Measurements from ENCODE around the gene ZFAND3.

The ZFAND3 gene

DNA sequence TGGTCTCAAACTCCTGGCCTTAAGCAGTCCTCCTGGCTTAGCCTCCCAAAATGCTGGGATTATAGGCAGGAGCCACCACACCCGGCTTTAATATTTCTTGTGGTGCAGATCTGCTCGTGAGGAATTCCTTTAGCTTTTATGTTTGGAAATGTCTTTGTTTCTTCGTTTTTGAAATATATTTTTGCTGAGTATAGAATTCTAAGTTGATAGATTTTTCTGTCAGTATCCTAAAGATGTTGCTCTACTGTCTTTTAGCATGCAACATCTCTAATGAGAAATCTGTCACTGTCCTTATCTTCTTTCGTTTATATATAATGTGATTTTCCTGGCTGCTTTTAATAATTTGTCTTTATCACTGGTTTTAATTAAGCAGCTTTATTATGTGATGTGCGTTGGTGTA is 75.1 kb downstream of the ZFAND3 start:
- DNase-seq (ENCODE audit: low spot score) = no peak

DNA sequence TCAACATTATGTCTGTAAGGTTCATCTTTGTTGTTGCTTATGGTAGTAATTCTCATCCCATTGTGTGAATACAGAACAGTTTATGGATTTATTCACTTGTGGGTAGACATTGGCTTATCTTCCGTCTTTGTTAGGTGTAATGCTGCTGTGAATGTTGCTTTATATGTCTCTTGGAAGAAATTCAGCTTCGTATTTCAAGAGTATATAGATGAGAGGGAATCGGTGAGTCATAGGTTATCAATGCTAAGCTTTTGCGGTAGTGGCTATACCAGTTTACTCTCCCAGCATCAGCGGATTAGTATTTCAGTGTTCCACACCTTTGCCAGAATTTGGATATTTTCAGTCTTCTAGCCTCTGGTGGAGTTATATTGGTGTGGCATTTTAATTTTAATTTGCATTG is 77.8 kb downstream of the ZFAND3 start:
- DNase-seq (ENCODE audit: low spot score) = no peak

DNA sequence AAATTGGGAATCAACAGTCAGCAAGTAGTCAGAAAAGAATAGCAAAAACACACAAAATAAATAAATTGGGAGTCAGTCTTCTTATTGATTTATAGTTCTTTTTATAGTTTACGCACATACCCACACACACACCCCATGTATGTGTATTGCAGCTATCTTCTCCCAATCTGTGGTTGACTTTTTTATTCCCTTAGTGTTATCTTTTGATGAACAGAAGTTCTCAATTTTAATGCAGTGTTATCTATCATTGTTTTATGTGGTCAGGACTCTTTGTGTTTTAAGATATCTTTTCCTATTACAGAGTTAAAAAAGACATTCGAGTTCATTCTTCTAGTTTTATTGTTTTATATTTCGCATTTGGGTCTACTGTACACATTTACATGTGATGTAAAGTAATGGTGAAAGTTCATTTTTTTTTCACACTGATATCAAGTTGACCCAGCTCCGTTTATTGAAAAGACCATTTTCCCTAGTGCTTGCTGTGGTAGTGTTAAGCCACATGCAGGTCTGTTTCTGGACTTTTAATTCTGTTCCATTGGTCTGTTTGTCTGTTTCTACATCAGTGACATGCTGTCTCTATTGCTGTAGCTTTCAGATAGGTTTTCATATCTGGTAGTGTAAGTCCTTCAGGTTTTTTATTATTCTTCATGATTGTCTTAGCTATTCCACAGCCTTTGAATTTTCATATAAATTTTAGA is 78.4 kb downstream of the ZFAND3 start:
- DNase-seq (ENCODE audit: low spot score) = no peak

DNA sequence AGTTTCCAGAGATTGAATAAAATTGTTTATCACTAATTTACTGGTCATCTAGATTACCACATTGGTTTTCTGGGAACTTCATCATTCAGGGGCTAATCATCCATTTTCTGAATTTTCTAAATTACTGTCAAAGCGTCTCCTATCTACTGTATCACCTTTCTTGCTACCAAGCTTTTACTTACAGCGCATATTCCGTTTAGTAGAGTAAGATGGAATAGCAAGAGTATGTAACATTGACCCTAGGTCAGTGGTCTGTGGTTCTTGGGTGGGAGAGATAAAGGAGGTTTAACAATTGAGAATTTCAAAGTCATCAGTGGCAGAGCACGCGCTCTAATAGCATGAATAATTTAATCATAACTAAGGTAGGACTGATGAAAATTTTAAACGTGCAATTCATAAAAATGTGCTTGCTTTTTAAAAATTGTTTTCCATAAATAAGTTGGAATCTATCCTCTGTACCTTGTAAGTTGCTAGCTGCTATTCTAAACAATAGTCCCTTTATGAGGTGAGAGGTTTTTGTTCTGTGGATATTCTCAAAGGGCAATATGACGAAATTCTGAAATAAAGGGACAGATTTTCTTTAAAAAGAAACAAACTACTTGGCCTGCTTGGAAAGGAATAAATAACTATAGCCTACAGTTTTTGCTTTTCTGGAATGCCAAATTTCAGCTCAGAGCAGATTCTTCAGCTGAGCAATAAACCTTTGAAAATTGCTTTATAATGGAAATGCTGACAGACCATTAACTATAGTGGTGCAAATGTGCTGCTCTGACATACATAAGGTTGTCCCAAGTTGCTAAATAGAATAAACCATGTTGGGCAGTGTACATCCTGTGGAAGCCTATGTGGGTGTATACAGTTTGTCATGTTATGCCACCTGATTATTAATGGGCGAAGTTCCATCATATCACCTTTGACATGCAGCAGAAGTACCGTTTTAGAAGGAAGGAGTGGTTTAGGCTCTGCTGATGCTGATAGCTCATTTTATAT is 84.1 kb downstream of the ZFAND3 start:
- DNase-seq (ENCODE audit: low spot score) = no peak

DNA sequence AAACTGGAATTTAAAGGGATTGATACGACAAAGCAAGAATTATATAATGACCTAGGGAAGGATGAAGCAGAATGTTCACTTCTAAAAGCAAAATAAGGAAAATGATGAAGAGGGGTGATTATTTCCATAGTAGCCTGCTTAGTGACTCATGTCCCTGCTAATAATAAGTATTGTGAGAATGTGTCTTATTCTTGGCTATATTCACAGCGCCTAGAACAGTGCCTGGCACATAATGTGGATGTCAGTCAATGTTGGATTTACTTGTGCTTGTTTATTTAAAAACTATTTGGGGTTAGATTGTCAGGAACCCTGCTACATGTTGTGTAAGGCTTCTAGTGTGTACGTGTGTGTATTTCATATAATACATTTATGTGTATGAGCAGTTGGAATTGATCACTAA is 85.1 kb downstream of the ZFAND3 start:
- no peak for DNase-seq (ENCODE audit: low spot score)

DNA sequence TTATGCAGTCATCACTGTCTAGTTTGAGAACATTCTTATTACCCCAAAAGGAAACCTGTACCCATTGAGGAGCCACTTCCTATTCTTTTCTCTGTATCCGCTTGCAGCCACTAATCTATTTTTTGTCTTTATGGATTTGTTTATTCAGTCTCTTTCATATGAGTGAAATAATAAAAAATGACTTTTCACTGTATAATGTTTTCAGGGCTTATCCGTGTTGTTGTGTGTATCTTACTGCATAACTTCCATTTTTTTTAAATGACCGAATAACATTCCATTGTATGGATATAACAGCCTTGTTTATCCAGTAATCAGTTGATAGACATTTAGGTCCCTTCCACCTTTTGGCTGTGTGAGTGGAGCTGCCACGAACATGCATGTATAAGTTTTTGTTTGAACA is 86.6 kb downstream of the ZFAND3 start:
- no peak for DNase-seq (ENCODE audit: low spot score)

DNA sequence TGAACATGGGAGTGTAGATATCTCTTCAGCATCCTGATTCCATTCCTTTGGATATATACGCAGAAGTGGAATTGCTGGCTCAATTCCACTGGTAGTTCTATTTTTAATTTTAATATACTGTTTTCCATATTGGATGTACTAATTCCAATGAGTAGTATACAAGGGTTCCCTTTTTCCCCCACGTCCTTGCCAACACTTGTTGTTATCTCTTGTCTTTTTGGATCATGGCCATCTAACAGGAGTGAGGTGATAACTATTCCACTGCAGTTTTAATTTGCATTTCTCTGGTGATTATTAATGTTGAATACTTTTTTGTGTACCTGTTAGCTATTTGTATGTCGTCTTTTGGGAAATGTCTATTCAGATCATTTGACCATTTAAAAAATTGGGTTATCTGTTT is 91.5 kb downstream of the ZFAND3 start:
- no peak for DNase-seq (ENCODE audit: low spot score)

DNA sequence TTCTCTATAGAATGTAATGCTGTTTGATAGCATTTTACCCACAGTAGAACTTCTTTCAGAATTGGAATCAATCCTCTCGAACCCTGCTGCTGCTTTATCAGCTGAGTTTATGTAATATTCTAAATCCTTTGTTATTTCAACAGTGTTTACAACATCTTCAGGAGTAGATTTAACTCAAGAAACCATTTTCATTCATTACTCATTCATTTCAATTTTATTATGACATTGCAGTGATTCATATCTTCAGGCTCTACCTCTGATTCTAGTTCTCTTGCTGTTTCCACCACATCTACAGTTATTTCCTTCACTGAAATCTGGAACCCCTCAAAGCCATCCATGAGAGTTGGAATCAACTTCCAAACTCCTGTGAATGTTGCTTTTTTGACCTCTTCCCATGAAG is 93.7 kb downstream of the ZFAND3 start:
- DNase-seq (ENCODE audit: low spot score) = no peak

DNA sequence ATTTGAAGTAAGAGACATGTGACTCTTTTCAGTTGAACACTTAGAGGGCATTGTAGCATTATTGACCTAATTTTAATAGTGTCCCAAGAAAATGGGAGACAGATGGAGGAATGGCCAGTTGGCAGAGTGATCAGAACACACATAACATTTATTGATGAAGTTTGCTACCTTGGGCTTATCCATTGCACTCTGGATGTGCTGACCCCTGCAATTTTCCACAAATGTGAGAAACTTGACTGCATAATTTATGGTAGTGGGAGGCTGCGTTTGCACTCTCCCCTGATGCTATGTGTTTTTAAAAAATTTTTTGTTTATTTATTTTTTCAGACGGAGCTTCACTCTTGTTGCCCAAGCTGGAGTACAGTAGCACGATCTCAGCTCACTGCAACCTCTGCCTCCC is 95.9 kb downstream of the ZFAND3 start:
- no peak for DNase-seq (ENCODE audit: low spot score)

DNA sequence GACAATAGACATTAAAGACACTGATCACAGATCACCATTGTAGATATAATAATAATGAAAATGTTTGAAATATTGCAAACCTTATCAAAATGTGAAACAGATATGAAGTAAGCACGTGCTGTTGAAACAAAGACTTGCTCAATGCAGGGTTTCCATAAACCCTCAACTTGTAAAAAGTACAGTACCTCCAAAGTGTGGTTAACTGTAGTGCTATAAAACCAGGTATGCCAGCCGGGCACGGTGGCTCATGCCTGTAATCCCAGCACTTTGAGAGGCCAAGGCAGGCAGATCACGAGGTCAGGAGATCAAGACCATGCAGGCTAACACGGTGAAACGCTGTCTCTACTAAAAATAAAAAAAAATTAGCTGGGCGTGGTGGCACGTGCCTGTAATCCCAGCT is 96.6 kb downstream of the ZFAND3 start:
- DNase-seq (ENCODE audit: low spot score) = no peak

DNA sequence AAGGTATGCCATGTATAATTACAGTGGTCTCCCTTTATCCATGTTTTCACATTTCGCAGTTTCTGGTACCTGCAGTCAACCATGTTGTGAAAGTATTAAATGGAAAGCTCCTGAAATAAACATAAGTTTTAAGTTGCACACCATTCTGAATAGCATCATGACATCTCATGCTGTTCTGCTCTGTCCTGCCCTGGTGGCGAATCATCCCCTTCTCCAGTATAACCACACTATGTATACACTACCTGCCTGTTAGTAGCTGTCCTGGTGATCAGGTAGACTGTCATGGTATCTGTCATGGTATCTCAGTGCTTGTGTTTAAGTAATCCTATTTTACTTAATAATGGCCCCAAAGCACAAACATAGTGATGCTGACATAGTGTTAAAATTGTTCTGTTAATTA is 97.1 kb downstream of the ZFAND3 start:
- no peak for DNase-seq (ENCODE audit: low spot score)

DNA sequence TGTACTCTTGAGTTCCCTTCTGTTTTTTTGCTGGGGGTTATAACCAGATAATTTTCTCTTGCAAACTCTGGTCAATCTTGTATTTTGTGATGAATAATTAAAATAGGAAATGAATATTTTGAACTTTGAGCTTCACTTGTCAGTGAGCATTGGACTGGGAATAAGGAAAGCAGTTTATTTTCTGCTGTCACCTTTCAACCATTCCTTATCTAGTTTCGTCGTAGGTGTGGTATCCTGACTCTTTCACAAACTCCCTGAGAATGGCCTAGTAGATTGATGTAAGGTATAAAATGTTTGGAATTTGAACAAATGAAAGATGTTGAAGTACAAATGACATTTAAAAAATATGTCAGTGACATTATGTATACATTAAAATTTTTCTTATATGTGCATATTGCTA is 98.0 kb downstream of the ZFAND3 start:
- no peak for DNase-seq (ENCODE audit: low spot score)

DNA sequence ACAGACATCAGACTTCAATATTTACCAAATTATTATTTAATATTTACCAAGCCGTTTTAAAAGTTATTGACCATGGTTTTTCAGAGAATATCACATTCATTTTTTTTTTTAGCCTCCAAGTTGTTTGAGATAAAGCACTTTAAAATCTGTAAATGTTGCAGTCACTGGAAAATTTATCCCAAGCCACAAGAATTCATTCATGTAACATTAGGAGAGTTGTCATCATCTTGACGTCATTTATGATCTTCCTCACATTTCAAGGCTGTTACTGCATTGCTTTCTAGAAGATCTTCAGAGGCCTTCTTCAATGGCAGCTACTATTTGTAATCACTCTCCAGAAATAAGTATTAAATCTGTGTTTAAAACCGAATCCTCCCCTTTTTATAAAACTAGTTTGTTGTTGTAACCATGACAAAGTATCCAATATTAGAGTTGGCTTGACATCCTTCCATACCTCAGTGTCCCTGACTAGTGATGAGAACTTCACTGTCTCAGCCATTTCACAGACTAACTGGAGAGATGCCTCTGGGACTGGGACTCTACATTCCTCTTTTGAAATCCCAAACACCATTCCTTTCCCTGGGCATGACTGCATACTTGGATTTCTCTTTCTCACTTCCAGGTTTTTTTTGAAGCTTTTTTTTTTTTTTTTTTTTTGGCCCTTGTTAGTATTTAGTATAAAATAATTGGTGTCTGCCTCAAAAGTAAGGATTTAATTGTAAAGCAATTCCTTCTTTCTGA is 100.1 kb downstream of the ZFAND3 start:
- DNase-seq (ENCODE audit: low spot score) = no peak

DNA sequence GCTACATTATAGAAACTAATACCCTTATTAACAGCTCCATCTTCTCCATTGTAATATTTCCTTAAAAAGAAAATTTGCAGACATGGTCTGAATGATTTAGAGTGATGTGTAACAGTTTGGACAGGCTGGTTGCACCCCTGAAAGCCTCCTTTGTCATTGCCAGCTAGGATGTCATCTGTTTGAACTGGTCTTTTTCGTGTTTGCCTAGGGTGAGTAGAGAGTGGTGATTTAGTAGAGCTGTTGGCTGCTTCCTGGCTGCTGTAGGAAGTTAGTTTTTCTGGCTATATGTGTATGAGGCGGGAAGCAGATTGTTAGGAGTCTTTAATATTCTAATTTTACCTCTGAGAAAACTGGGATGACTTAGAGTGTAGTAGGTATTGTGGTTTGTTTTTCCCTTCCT is 101.1 kb downstream of the ZFAND3 start:
- DNase-seq (ENCODE audit: low spot score) = peak; percentile 16

DNA sequence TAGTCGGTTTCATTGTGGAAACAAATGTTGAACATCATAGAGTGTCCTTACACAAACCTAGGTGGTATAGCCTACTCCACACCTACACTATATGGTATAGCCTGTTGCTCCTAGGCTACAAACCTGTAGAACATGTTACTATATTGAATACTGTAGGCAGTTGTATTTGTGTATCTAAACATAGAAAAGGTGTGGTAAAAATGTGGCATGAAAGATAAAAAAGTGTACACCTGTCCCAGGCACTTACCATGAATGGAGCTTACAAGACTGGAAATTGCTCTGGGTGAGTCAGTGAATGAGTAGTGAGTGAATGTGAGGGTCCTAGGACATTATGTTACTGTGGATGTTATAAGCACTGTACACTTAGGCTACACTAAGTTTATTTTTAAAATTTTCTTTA is 103.0 kb downstream of the ZFAND3 start:
- DNase-seq (ENCODE audit: low spot score) = no peak

DNA sequence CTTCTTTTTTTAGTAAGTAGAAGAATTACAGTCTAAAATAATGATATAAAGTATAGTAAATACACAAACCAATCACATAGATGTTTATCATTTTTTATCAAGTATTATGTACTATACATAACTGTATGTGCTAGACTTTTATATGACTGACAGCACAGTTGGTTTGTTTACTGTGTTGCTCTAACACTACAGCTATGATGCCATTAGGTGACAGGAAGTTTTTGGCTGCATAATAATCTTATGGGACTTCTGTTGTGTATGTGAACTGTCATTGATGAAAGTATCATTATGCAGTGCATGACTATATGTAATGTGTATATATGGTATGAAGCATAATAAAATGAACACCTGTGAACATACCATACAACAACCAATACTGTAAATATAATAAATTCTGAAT is 104.0 kb downstream of the ZFAND3 start:
- DNase-seq (ENCODE audit: low spot score) = no peak

DNA sequence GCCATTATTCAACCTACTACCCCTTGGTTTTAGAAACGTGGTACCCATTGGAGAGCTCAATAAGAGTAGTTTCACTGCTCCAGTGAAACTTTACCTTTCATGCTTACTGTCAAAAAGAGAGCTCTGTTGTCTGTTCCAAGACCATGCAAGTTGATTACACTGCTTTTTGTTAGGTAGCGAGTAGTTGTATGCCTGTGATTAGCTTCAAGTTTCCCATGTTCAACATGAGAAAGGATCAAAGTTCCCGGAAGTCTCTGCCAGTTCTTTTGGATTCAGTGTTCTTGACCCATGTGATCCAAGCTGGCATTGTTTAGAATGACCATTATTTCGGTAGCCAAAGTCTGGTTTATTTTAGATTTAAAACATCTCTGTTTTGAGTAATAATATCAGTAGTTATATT is 107.1 kb downstream of the ZFAND3 start:
- DNase-seq (ENCODE audit: low spot score) = no peak

DNA sequence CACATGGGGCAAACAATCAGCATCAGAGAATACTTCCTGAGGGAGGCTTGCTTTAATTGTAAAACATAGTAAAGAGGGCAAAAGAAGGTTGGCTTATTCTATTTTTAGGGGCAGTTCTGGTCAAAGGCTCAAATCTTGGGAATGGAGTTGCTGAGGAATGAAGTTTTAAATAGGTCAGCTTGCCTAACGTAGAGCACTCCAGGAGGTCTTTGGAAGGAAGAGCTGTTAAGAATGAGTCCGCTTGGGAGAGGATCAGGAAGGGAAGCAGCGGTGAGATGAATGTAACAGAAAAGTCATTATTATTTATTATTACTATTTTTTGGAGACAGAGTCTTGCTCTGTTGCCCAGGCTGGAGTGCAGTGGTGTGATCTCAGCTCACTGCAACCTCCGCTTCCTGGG is 108.7 kb downstream of the ZFAND3 start:
- no peak for DNase-seq (ENCODE audit: low spot score)

DNA sequence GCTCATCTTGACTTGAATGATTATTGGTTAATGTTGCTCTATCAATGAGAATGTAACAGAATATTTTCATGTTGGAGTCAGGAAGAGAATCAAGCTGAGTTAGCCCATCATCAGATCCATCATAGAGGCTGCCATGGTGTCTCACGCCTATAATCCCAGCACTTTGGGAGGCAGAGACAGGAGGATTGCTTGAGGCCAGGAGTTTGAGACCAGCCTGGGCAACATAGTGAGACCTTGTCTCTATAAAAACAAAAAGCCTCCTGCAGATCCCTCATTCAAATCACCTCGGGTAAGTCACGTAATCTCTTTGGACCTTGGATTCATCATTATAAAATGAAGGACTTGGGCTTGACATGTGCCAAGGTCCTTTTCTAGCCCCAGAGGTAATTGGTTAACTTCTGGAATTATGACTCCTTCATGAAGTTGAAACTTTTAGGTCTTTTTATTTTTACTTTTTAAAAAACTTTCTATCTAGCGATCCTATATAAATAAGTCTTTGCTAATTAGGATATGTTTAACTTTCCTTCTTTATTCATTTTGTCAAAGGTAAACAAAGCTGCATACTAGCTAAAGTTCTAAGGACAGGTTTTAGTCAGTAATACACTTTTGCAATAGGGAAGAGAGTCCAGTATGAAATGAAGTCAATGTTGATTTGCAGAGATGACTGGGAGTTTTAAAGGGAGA is 110.9 kb downstream of the ZFAND3 start:
- no peak for DNase-seq (ENCODE audit: low spot score)

DNA sequence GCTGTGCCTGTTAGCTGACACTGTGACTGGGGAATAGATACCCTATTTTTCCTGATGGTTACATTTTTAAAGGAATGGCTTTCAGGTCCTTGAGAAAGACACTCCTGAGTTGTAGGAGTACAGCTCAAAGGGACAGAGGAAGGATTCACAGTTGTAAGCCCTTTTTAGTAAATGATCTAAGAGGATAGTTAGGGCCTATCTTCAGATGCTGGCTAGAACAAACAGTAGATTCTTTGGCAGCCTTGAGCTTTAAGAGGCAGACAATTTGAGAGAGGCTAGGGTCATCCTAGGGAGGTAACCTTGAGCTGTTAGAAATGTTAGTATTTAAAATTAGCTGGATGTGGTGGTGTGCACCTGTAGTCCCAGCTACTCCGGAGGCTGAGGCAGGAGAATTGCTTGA is 111.5 kb downstream of the ZFAND3 start:
- DNase-seq (ENCODE audit: low spot score) = no peak

DNA sequence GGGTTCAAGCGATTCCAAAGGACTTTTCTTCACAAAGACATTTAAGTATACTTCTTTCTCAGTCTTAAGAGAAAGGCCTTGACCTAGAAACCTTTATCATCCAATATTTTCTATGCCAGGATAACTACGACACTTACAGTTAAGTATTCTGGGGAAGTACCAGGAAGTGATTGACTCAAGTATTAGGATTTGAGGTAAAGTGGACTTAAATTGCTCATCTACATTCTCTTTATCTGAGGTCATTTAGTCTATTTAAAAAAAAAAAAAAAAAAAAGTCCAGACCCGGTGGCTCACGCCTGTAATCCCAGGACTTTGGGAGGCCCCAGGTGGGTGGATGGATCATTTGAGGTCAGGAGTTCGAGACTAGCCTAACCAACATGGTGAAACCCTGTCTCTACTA is 114.7 kb downstream of the ZFAND3 start:
- no peak for DNase-seq (ENCODE audit: low spot score)

DNA sequence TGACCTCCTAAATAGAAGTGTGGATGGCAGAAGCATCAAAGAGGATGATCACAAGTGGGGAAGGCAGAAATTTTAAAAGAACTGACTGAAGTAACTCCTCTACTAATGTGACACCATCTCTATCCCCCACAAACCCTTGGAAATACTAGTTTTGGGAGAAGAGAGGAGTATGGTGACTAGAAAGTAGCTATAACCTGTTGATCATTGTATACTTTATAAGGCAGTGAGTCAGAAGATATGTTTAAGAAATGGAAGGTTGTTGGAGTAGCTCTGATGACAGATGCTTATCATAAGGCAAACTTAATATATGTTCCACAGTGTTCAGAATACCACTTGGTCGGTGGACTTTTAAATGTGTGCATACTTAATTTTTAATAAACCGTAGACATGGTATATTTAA is 116.6 kb downstream of the ZFAND3 start:
- no peak for DNase-seq (ENCODE audit: low spot score)
